H1 (cell line): ENCODE results near the gene KLHL28. TPM values are rescaled to one million over a fixed set of nuclear protein-coding genes. Genes with fewer than 3 reads are reported as not detected.

Experiments used
- CTCF ChIA-PET: fragments of 300-600 bp; sonication (Branson Sonifier 250); formaldehyde crosslinking; loops from one replicate; lab custom pipeline; 2021; ENCODE audit not compliant: partially characterized antibody; lab: Charles Lee
- POLR2A ChIA-PET: fragments of 300-600 bp; sonication (Branson Sonifier 250); formaldehyde crosslinking; loops from one replicate; lab custom pipeline; 2021; ENCODE audit warnings: inconsistent platforms; ENCODE audit not compliant: partially characterized antibody; lab: Charles Lee
- DNase-seq, 2 experiments: peaks; one replicate each; pipeline versions ENCODE4 v3.0.0 to v3.0.0-alpha.2; 2010 to 2022; ENCODE audit warnings: low spot score in 2 of 2, low read depth in 1 of 2, mixed read lengths in 1 of 2
- FAIRE-seq: peaks from 2 replicates; lab custom pipeline; 2011; peaks lifted over from hg19 to GRCh38; lab: Jason Lieb, UNC
- H2AFZ ChIP-seq: 2 replicates; pipeline ENCODE4 v1.8.1; 2012; ENCODE audit warnings: low read length, inconsistent platforms
- H2AK5ac ChIP-seq: 2 replicates; pipeline ENCODE4 v1.6.1; 2013; ENCODE audit warnings: low read depth, low read length
- H2BK120ac ChIP-seq: replicated peaks from 2 replicates; pipeline ENCODE3; 2013; ENCODE audit warnings: low read depth, low read length, inconsistent platforms
- H2BK12ac ChIP-seq: 2 replicates; pipeline ENCODE4 v1.6.1; 2013; ENCODE audit warnings: low read depth, low read length
- H2BK15ac ChIP-seq: 2 replicates; pipeline ENCODE4 v1.6.1; 2013; ENCODE audit warnings: low read length
- H2BK20ac ChIP-seq: 2 replicates; pipeline ENCODE4 v1.6.1; 2013; ENCODE audit warnings: low read length
- H2BK5ac ChIP-seq: 2 replicates; pipeline ENCODE4 v1.6.1; 2013; ENCODE audit warnings: low read depth, low read length
- H3K14ac ChIP-seq: 2 replicates; pipeline ENCODE4 v1.6.1; 2013; ENCODE audit warnings: inconsistent platforms; ENCODE audit not compliant: insufficient read length
- H3K18ac ChIP-seq: 2 replicates; pipeline ENCODE4 v1.6.1; 2013; ENCODE audit warnings: low read length; ENCODE audit errors: extremely low read depth
- H3K23ac ChIP-seq: 2 replicates; pipeline ENCODE4 v1.6.1; 2013; ENCODE audit warnings: inconsistent platforms; ENCODE audit not compliant: insufficient read length
- H3K23me2 ChIP-seq: 2 replicates; pipeline ENCODE4 v1.6.1; 2013; ENCODE audit warnings: low read depth, low read length
- H3K27ac ChIP-seq: 2 replicates; pipeline ENCODE4 v1.6.1; 2011; ENCODE audit warnings: low read depth, low read length, inconsistent platforms
- H3K27me3 ChIP-seq, 4 experiments: replicated peaks in 1 of 4; 1 replicate in 1 of 4; 2 replicates in 3 of 4; pipeline versions ENCODE4 v1.6.1 to v1.8.1; 2011 to 2013; ENCODE audit warnings: low read length in 3 of 4, mild to moderate bottlenecking in 3 of 4, inconsistent platforms in 2 of 4, mixed read lengths in 2 of 4, moderate library complexity in 1 of 4; ENCODE audit not compliant: control insufficient read depth in 3 of 4, insufficient read depth in 3 of 4; ENCODE audit errors: extremely low read depth in 1 of 4
- H3K36me3 ChIP-seq, 4 experiments: 2 replicates each; pipeline versions ENCODE4 v1.6.1 to v1.8.1; 2011 to 2013; ENCODE audit warnings: mild to moderate bottlenecking in 4 of 4, low read length in 3 of 4, moderate library complexity in 2 of 4, control low read depth in 1 of 4, inconsistent platforms in 1 of 4; ENCODE audit not compliant: insufficient read depth in 4 of 4, control insufficient read depth in 2 of 4
- H3K4ac ChIP-seq: replicated peaks from 2 replicates; pipeline ENCODE3; 2013; ENCODE audit warnings: low read length, low read depth, mixed read lengths, inconsistent platforms; ENCODE audit not compliant: insufficient read length
- H3K4me1 ChIP-seq, 4 experiments: replicated peaks in 1 of 4; 1 replicate in 1 of 4; 2 replicates in 3 of 4; pipeline versions ENCODE4 v1.6.1 to v1.8.1; 2011 to 2013; ENCODE audit warnings: low read length in 3 of 4, inconsistent platforms in 2 of 4, mixed read lengths in 1 of 4; ENCODE audit not compliant: insufficient read depth in 4 of 4, control insufficient read depth in 3 of 4
- H3K4me2 ChIP-seq, 2 experiments: 2 replicates each; pipeline versions ENCODE4 v1.6.1 to v1.8.1; 2011 to 2013; ENCODE audit warnings: low read depth in 2 of 2, low read length in 2 of 2, control low read depth in 1 of 2, inconsistent platforms in 1 of 2, mild to moderate bottlenecking in 1 of 2; ENCODE audit not compliant: insufficient read depth in 1 of 2
- H3K4me3 ChIP-seq, 4 experiments: fragments of 200-600, 300-600 bp in 1 of 4; sonication (generic), shearing (Covaris generic), sonication (Bioruptor Twin) in 1 of 4; 2 replicates each; pipeline versions ENCODE4 v1.5.1 to v1.8.1; 2011 to 2016; ENCODE audit warnings: low read length in 4 of 4, low read depth in 3 of 4, control low read depth in 2 of 4, inconsistent platforms in 2 of 4, mild to moderate bottlenecking in 2 of 4, mixed read lengths in 1 of 4, moderate library complexity in 1 of 4; ENCODE audit not compliant: insufficient read depth in 2 of 4; ENCODE audit errors: extremely low read depth in 1 of 4
- H3K56ac ChIP-seq: replicated peaks from 2 replicates; pipeline ENCODE3; 2013; ENCODE audit warnings: low read depth, mild to moderate bottlenecking, mixed read lengths, low read length, inconsistent platforms; ENCODE audit not compliant: insufficient read length
- H3K79me1 ChIP-seq: 2 replicates; pipeline ENCODE4 v1.6.1; 2013; ENCODE audit warnings: low read depth, low read length, control low read depth
- H3K79me2 ChIP-seq, 2 experiments: 2 replicates each; pipeline versions ENCODE4 v1.6.1 to v1.8.1; 2012 to 2013; ENCODE audit warnings: low read length in 2 of 2, mild to moderate bottlenecking in 2 of 2, inconsistent platforms in 1 of 2; ENCODE audit not compliant: insufficient read depth in 2 of 2, control insufficient read depth in 1 of 2
- H3K9ac ChIP-seq, 4 experiments: replicated peaks in 1 of 4; 1 replicate in 1 of 4; 2 replicates in 3 of 4; pipeline versions ENCODE4 v1.6.1 to v1.8.1; 2011 to 2013; ENCODE audit warnings: low read depth in 3 of 4, low read length in 3 of 4, control low read depth in 2 of 4, mild to moderate bottlenecking in 2 of 4, moderate library complexity in 2 of 4, inconsistent platforms in 1 of 4; ENCODE audit errors: extremely low read depth in 1 of 4
- H3K9me3 ChIP-seq, 2 experiments: 2 replicates each; pipeline versions ENCODE4 v1.6.1 to v1.8.1; 2012 to 2013; ENCODE audit warnings: mild to moderate bottlenecking in 2 of 2, moderate library complexity in 2 of 2, control low read depth in 1 of 2, inconsistent platforms in 1 of 2, low read depth in 1 of 2, low read length in 1 of 2, mixed read lengths in 1 of 2; ENCODE audit not compliant: insufficient read depth in 2 of 2
- H4K20me1 ChIP-seq, 2 experiments: replicated peaks in 1 of 2; 2 replicates each; pipeline versions ENCODE3 to v1.8.1; 2011 to 2013; ENCODE audit warnings: inconsistent platforms in 2 of 2, low read length in 2 of 2, mild to moderate bottlenecking in 1 of 2; ENCODE audit not compliant: insufficient read depth in 2 of 2, control insufficient read depth in 1 of 2
- H4K5ac ChIP-seq: 2 replicates; pipeline ENCODE4 v1.6.1; 2013; ENCODE audit warnings: low read length, low read depth, mixed read lengths, inconsistent platforms; ENCODE audit not compliant: insufficient read length
- H4K8ac ChIP-seq: 2 replicates; pipeline ENCODE4 v1.8.0; 2013; ENCODE audit warnings: mild to moderate bottlenecking, moderate library complexity, low read length, inconsistent platforms; ENCODE audit not compliant: insufficient read depth; ENCODE audit errors: extremely low read depth
- H4K91ac ChIP-seq: replicated peaks from 2 replicates; pipeline ENCODE3; 2013; ENCODE audit warnings: low read length, mixed read lengths, inconsistent platforms; ENCODE audit not compliant: insufficient read length
- CBX8 ChIP-seq: fragments of 300-800, 300-1000 bp; sonication (generic); IDR thresholded peaks from 2 replicates; pipeline ENCODE4 v1.7.1; 2016; ENCODE audit warnings: low read depth, low read length, borderline replicate concordance
- WGBS, 2 experiments: shearing (Covaris generic) in 1 of 2; methylation state at CpG; one replicate each; pipeline versions ENCODE4 v1.1.6 to v1.1.7; 2013 to 2015; ENCODE audit warnings: low lambda C conversion rate in 2 of 2, mixed read lengths in 2 of 2, inconsistent platforms in 1 of 2, low coverage in 1 of 2, missing lambda C conversion rate in 1 of 2; ENCODE audit not compliant: insufficient replicate concordance in 2 of 2, insufficient coverage in 1 of 2, insufficient read length in 1 of 2; ENCODE audit errors: extremely low coverage in 1 of 2, missing lambda C conversion rate in 1 of 2; 5-methylcytosine and 5-hydroxymethylcytosine counted together
- polyA plus RNA-seq, 7 experiments: library from polyadenylated mRNA; depleted of rRNA in 3 of 7; stranded (reverse) in 5 of 7; unstranded in 2 of 7; fragments of >200 nt in 5 of 7; fragments of 200-250 nt in 2 of 7; gene quantifications; 1 replicate in 5 of 7; 2 replicates in 1 of 7; 4 replicates in 1 of 7; pipeline versions ENCODE4 v1.2.1 to v1.2.3, GENCODE V29; 2011 to 2013; ENCODE audit warnings: missing spikeins in 2 of 7, mixed read lengths in 2 of 7
- total RNA-seq: library from RNA; stranded (reverse); fragmentation: NEBNext Ultra II Directional; extraction: Animal tissue kit (Norgen Biotek cat#: 25700); gene quantifications from 2 replicates; pipeline ENCODE4 v1.2.1, GENCODE V29; 2021

Gene KLHL28
- total and polyA plus RNA-seq, 2 of the 8 experiments (the other 6 are each of a cell fraction or from before 2014, with no cell fraction given): 3.3 to 10.5 TPM

DNA sequence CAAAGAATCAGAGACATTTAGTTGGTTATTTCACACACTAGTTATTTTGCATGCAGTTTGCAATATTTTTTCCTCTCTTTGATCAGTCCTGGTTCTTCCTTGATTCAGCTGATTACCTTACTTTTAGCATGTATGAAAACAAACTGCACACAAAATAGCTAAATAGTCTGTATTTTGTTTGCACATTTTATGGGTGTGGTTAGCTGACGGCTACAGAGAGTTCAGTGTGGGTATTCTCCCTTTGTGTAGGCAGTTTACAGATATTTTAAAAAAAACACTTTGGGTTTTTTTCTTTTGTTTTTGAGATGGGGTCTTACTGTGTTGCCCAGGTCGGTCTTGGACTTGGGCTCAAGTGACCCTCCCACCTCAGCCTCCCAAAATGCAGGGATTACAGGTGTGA is 28.8 kb upstream of the KLHL28 start:
- no peaks in the 10 kb centered on the region for H3K4me1 ChIP-seq
- H2BK20ac ChIP-seq: no peak overlapping the region
- H2BK120ac ChIP-seq: no peak overlapping the region
- H3K4me3 ChIP-seq: no peak overlapping the region
- H3K36me3 ChIP-seq: peaks cover 0 to 2% (median 0%) of the 10 kb centered on the region in 4 experiments; a peak in 1 of 8 replicates
- ChIA-PET POLR2A (no interaction called here), CTCF (no interaction called here)
- H3K79me1 ChIP-seq: no peaks in the 10 kb centered on the region; the same call in 1 of the 2 replicates
- no peak overlapping the region for H4K8ac ChIP-seq
- 89% methylated on average over 2 of the region's 2 CpGs; no CpG with 5 or more reads in 1 of the 2 experiments for WGBS, 2 experiments
- no peaks in the 10 kb centered on the region for H3K27me3 ChIP-seq
- no peaks in the 10 kb centered on the region for H3K23me2 ChIP-seq
- H3K56ac ChIP-seq: no peak overlapping the region
- H3K79me2 ChIP-seq: peaks cover 0 to under 1% of the 10 kb centered on the region in 2 experiments; a peak in 1 of 4 replicates
- no peak overlapping the region for H3K23ac ChIP-seq
- no peak overlapping the region for H2BK12ac ChIP-seq
- H3K4me2 ChIP-seq: no peak overlapping the region
- TF ChIP-seq CBX8: no peak
- no peak overlapping the region for H2BK15ac ChIP-seq
- H2AFZ ChIP-seq: no peak overlapping the region
- H2BK5ac ChIP-seq: no peak overlapping the region
- FAIRE-seq (no peak), DNase-seq (no peak)
- no peaks in the 10 kb centered on the region for H3K9me3 ChIP-seq
- H4K20me1 ChIP-seq: no peaks in the 10 kb centered on the region
- no peak overlapping the region for H4K91ac ChIP-seq
- no peak overlapping the region for H3K9ac ChIP-seq
- H4K5ac ChIP-seq: no peak overlapping the region
- no peak overlapping the region for H3K18ac ChIP-seq
- H3K27ac ChIP-seq: no peak overlapping the region
- no peak overlapping the region for H3K4ac ChIP-seq
- H2AK5ac ChIP-seq: no peak overlapping the region
- no peak overlapping the region for H3K14ac ChIP-seq
